GM23338 (cell line): Measurements from ENCODE around the gene SERPINE2. TPM values are rescaled to one million over a fixed set of nuclear protein-coding genes. Genes with fewer than 3 reads are reported as not detected.

Source experiments
- ATAC-seq: fragments of 200-7000 bp; cut with Tn5 transposase; 3 replicates; pipeline ENCODE4 v1.9.1; 2020
- DNase-seq: peaks from one replicate; pipeline ENCODE4 v3.0.0-alpha.2; 2015; ENCODE audit warnings: low spot score
- H2AFZ ChIP-seq: fragments of 200-600 bp; sonication (generic); 2 replicates; pipeline ENCODE4 v1.8.0; 2016; ENCODE audit warnings: antibody characterized with exemption, mild to moderate bottlenecking, moderate library complexity
- H3F3A ChIP-seq: fragments of 200-600 bp; sonication (generic); replicated peaks from 2 replicates; pipeline ENCODE4 v1.8.0; 2017; ENCODE audit warnings: antibody characterized with exemption, mixed run types, low read depth
- H3K27ac ChIP-seq: fragments of 200-600 bp; sonication (generic); 2 replicates; pipeline ENCODE4 v1.6.1; 2016; ENCODE audit warnings: low read depth
- H3K27me3 ChIP-seq: fragments of 200-600 bp; sonication (generic); 2 replicates; pipeline ENCODE4 v1.8.0; 2016; ENCODE audit warnings: mild to moderate bottlenecking, mixed run types, moderate library complexity; ENCODE audit not compliant: insufficient read depth
- H3K36me3 ChIP-seq: fragments of 200-600 bp; sonication (generic); 2 replicates; pipeline ENCODE4 v1.8.0; 2016; ENCODE audit warnings: mild to moderate bottlenecking; ENCODE audit not compliant: insufficient read depth
- H3K4me1 ChIP-seq: fragments of 200-600 bp; sonication (generic); 2 replicates; pipeline ENCODE4 v1.8.0; 2016; ENCODE audit warnings: mild to moderate bottlenecking, moderate library complexity; ENCODE audit not compliant: insufficient read depth
- H3K4me2 ChIP-seq: fragments of 200-600 bp; sonication (generic); 2 replicates; pipeline ENCODE4 v1.7.1; 2017; ENCODE audit warnings: mixed run types
- H3K4me3 ChIP-seq: fragments of 200-600 bp; sonication (generic); 2 replicates; pipeline ENCODE4 v1.6.1; 2016; ENCODE audit warnings: mixed run types
- H3K79me2 ChIP-seq: fragments of 200-600 bp; sonication (generic); replicated peaks from 2 replicates; pipeline ENCODE4 v1.8.0; 2017; ENCODE audit warnings: mild to moderate bottlenecking; ENCODE audit not compliant: insufficient read depth
- H3K9me2 ChIP-seq: fragments of 200-600 bp; sonication (generic); 2 replicates; pipeline ENCODE4 v1.8.0; 2017; ENCODE audit not compliant: insufficient read depth
- H4K20me1 ChIP-seq: fragments of 200-600 bp; sonication (generic); replicated peaks from 2 replicates; pipeline ENCODE4 v1.8.0; 2017; ENCODE audit warnings: mild to moderate bottlenecking; ENCODE audit not compliant: insufficient read depth
- H3K27ac Mint-ChIP-seq: 2 replicates; pipeline ENCODE4 v1.8.0; 2020; ENCODE audit warnings: inconsistent platforms, mild to moderate bottlenecking, moderate library complexity, mixed read lengths
- H3K27me3 Mint-ChIP-seq: 3 replicates; pipeline ENCODE4 v1.8.0; 2022; ENCODE audit warnings: low read depth, mild to moderate bottlenecking, moderate library complexity, mixed read lengths, inconsistent platforms; ENCODE audit not compliant: insufficient read depth, poor library complexity
- H3K36me3 Mint-ChIP-seq: 3 replicates; pipeline ENCODE4 v1.8.0; 2021; ENCODE audit warnings: low read depth, mild to moderate bottlenecking, inconsistent platforms, moderate library complexity, mixed read lengths
- H3K4me1 Mint-ChIP-seq: 3 replicates; pipeline ENCODE4 v1.8.0; 2020; ENCODE audit warnings: mild to moderate bottlenecking, inconsistent platforms, mixed read lengths
- H3K4me3 Mint-ChIP-seq: 3 replicates; pipeline ENCODE4 v1.8.0; 2021; ENCODE audit warnings: moderate library complexity, mild to moderate bottlenecking, inconsistent platforms, mixed read lengths
- H3K9me3 Mint-ChIP-seq: 3 replicates; pipeline ENCODE4 v1.8.0; 2020; ENCODE audit warnings: moderate library complexity, mild to moderate bottlenecking, inconsistent platforms, mixed read lengths
- CREB1 ChIP-seq: fragments of 250-450 bp; sonication (Bioruptor Pico); IDR thresholded peaks from 2 replicates; pipeline ENCODE4 v1.5.0; 2020; ENCODE audit warnings: low read depth, mild to moderate bottlenecking, moderate library complexity
- CTCF ChIP-seq, 2 experiments: fragments of 200-600 bp in 1 of 2; sonication (generic) in 1 of 2; conservative IDR thresholded peaks; 2 replicates each; pipeline versions ENCODE4 v1.5.1 to v1.6.1; 2016 to 2017; ENCODE audit warnings: antibody characterized with exemption in 2 of 2, low read depth in 2 of 2, mild to moderate bottlenecking in 2 of 2, moderate library complexity in 1 of 2
- EZH2 ChIP-seq: fragments of 200-600 bp; sonication (generic); IDR thresholded peaks from one replicate; pipeline ENCODE4 v1.8.0; 2017; ENCODE audit warnings: antibody characterized with exemption, mild to moderate bottlenecking, low read depth; ENCODE audit not compliant: unreplicated experiment
- EZH2phosphoT487 ChIP-seq: fragments of 200-600 bp; sonication (generic); IDR thresholded peaks from one replicate; pipeline ENCODE4 v1.8.1; 2018; ENCODE audit warnings: antibody characterized with exemption; ENCODE audit not compliant: unreplicated experiment
- JUNB ChIP-seq: IDR thresholded peaks from one replicate; pipeline ENCODE4 v1.6.1; 2016; ENCODE audit warnings: antibody characterized with exemption; ENCODE audit not compliant: unreplicated experiment
- STAT1 ChIP-seq: IDR thresholded peaks from one replicate; pipeline ENCODE4 v1.6.1; 2016; ENCODE audit warnings: antibody characterized with exemption; ENCODE audit not compliant: unreplicated experiment
- ZNF114 ChIP-seq: fragments of 250-450 bp; sonication (Bioruptor Pico); IDR thresholded peaks from 2 replicates; pipeline ENCODE4 v1.5.0; 2020; ENCODE audit warnings: mild to moderate bottlenecking, moderate library complexity
- ZNF331 ChIP-seq: fragments of 250-450 bp; sonication (Bioruptor Pico); IDR thresholded peaks from 2 replicates; pipeline ENCODE4 v1.5.0; 2020; ENCODE audit warnings: low read depth, mild to moderate bottlenecking, moderate library complexity
- polyA plus RNA-seq: library from polyadenylated mRNA; unstranded; fragments of >200 nt; fragmentation: Nextera tagmentation; extraction: Ambion mirVana; gene quantifications from 2 replicates; pipeline ENCODE4 v1.2.1, GENCODE V29; 2016
- total RNA-seq: library from RNA; depleted of rRNA; stranded (reverse); fragments of >200 nt; shearing (Covaris generic); gene quantifications from 2 replicates; pipeline ENCODE4 v1.2.3, GENCODE V29; 2014

The SERPINE2 gene
- total and polyA plus RNA-seq, 2 experiments from 2014 or later, result 38.6 to 44.2 TPM

- H3K36me3 ChIP-seq, result no peaks in the 10 kb centered on the region; the same call in 1 of the 2 replicates
- H3K9me2 ChIP-seq, result peaks cover 7% of the 10 kb centered on the region; the same call in 1 of the 2 replicates
- H3F3A ChIP-seq, result no peaks in the 10 kb centered on the region
- H2AFZ ChIP-seq, result no peak overlapping the region
- no peaks in the 10 kb centered on the region for H4K20me1 ChIP-seq
- no peaks in the 10 kb centered on the region for H3K4me1 ChIP-seq
- H3K27ac Mint-ChIP-seq, result no peak overlapping the region
- no peaks in the 10 kb centered on the region; the same call in 2 of the 3 replicates for H3K9me3 Mint-ChIP-seq
- H3K4me3 ChIP-seq, result no peak overlapping the region
- DNase-seq (no peak), ATAC-seq (no peak)
- H3K4me2 ChIP-seq, result no peak overlapping the region
- no peaks in the 10 kb centered on the region for H3K36me3 Mint-ChIP-seq
- H3K27me3 ChIP-seq, result no peaks in the 10 kb centered on the region
- no peak overlapping the region for H3K27ac ChIP-seq
- H3K27me3 Mint-ChIP-seq, result peaks cover 7% of the 10 kb centered on the region
- 0 out of 3 replicates have a peak, but pooled peaks cover 2% of the 10 kb centered on the region for H3K4me1 Mint-ChIP-seq
- H3K79me2 ChIP-seq, result no peaks in the 10 kb centered on the region
- no peak overlapping the region for H3K4me3 Mint-ChIP-seq
- TF ChIP-seq JUNB (no peak), STAT1 (no peak), ZNF114 (no peak), CTCF (conservative IDR thresholded peaks at IDR 0.05; ENCODE audit: low read depth in 2 of 2) (no peak), EZH2phosphoT487 (no peak), ZNF331 (CRISPR knock-in tag) (no peak), CREB1 (CRISPR knock-in tag) (no peak)
Observed at GRCh38 chr2:224059178-224059577, 20.1 kb upstream of the SERPINE2 start.

- no peaks in the 10 kb centered on the region for H4K20me1 ChIP-seq
- Mint-ChIP-seq H3K27ac (no peak overlapping the region), H3K4me1 (0 out of 3 replicates have a peak, but pooled peaks cover 2% of the 10 kb centered on the region), H3K36me3 (no peaks in the 10 kb centered on the region), H3K9me3 (no peaks in the 10 kb centered on the region; the same call in 2 of the 3 replicates), H3K4me3 (no peak overlapping the region), H3K27me3 (peaks cover 7% of the 10 kb centered on the region)
- H3F3A ChIP-seq, result no peaks in the 10 kb centered on the region
- H3K27ac ChIP-seq, result no peak overlapping the region
- no peaks in the 10 kb centered on the region for H3K27me3 ChIP-seq
- no peaks in the 10 kb centered on the region for H3K4me1 ChIP-seq
- H2AFZ ChIP-seq, result no peak overlapping the region
- ATAC-seq, result no peak; the same call in 2 of the 3 replicates
- no peaks in the 10 kb centered on the region; the same call in 1 of the 2 replicates for H3K36me3 ChIP-seq
- H3K4me2 ChIP-seq, result no peak overlapping the region
- DNase-seq, result peak; percentile 33
- TF ChIP-seq EZH2, result no peak
- no peak for TF ChIP-seq JUNB
- TF ChIP-seq CREB1 (CRISPR knock-in tag), result no peak
- TF ChIP-seq CTCF (conservative IDR thresholded peaks at IDR 0.05; ENCODE audit: low read depth in 2 of 2), result peak; percentile 43 to 46
- no peak for TF ChIP-seq ZNF331 (CRISPR knock-in tag)
- peaks cover 7% of the 10 kb centered on the region; the same call in 1 of the 2 replicates for H3K9me2 ChIP-seq
- no peak overlapping the region for H3K4me3 ChIP-seq
- H3K79me2 ChIP-seq, result no peaks in the 10 kb centered on the region
Observed at GRCh38 chr2:224058048-224058775, 19.1 kb upstream of the SERPINE2 start.
